GM18508 (cell line): Measurements from ENCODE around the gene LDLR.
"Not testable (repeated sequence)": the region's sequence is repeated elsewhere in the genome, so short reads cannot be mapped to it uniquely, and the experiment has no call there.

ENCODE experiments used
- ATAC-seq: cut with Tn5 transposase; IDR thresholded peaks from one replicate; pipeline ENCODE4 v1.9.1; 2021; ENCODE audit warnings: moderate number of reproducible peaks; ENCODE audit not compliant: insufficient read depth, unreplicated experiment

The LDLR gene

GRCh38 chr19:11069561-11069960 lies 19.7 kb upstream of the LDLR start:
- ATAC-seq = no peak

DNA sequence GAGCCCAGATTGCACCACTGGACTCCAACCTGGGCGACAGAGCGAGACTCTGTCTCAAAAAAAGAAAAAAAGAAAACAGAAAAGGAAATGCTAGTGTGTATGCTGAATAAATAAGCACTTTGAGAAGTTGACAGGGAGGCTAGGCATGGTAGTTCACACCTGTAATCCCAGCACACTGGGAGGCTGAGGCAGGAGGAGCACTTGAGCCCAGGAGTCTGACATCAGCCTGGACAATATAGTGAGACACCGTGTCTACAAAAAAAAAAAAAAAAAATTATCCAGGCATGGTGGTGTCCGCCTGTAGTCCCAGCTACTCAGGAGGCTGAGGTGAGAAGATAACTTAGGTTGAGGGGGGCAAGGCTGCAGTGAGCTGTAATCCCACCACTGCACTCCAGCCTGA lies 19.1 kb upstream of the LDLR start:
- ATAC-seq = no peak

DNA sequence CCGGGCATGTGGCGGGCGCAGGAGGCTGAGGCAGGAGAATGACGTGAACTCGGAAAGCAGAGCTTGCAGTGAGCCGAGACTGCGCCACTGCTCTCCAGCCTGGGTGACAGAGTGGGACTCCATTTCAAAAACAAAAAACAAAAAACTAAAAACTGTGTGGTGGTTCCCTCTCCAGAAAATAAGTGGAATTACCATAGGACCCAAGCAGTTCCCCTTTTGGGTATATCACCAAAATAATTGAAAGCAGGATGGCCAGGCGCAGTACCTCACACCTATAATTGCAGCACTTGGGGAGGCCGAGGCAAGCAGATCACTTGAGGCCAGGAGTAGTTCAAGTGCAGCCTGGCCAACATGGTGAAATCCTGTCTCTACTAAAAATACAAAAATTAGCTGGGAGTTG lies 15.7 kb upstream of the LDLR start:
- no peak for ATAC-seq

DNA sequence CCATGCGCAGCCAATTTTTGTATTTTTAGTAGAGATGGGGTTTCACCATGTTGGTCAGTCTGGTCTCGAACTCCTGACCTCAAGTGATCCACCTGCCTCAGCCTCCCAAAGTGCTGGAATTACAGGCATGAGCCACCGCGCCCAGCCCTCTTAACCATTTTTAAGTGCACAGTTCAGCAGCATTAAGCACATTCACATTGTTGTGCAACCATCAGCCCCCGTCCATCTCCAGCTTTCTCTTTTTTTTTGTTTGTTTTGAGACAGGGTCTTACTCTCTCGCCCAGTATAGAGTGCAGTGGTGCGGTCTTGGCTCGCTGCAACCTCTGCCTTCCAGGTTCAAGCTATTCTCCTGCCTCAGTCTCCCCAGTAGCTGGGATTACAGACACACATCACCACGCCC lies 12.5 kb upstream of the LDLR start:
- not testable (repeated sequence) for ATAC-seq

DNA sequence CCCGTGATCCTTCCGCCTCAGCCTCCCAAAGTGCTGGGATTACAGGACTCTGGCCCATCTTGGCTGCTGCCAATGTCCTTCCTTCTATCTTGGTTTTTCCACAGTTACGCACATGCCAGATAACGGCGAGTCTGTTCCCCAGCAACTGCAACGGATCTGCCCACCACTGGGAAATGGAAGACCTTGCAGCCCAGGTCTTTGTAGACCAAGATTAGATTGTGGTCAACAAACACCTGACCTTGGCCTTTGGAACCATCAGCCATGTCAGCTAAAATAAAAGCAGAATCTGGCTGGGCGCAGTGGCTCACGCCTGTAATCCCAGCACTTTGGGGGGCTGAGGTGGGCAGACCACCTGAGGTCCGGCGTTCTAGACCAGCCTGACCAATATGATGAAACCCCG lies 10.4 kb upstream of the LDLR start:
- no peak for ATAC-seq

DNA sequence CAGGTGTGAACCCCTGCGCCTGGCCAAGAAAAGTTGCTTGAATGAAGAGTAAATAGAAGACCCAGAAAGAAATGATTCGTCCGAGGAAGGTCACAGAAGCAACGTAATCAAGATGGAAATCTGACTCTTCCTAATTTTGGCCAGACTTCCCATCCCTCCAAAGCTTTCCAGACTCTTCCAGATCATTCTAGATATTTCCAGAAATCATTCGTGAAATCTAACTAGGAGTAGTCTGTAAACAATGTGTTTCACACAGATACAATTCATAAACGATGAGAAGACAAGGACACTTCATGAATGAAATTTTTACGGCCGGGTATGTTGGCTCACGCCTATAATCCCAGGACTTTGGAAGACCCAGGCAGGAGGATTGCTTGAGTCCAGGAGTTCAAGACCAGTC lies 9.3 kb upstream of the LDLR start:
- ATAC-seq = no peak

DNA sequence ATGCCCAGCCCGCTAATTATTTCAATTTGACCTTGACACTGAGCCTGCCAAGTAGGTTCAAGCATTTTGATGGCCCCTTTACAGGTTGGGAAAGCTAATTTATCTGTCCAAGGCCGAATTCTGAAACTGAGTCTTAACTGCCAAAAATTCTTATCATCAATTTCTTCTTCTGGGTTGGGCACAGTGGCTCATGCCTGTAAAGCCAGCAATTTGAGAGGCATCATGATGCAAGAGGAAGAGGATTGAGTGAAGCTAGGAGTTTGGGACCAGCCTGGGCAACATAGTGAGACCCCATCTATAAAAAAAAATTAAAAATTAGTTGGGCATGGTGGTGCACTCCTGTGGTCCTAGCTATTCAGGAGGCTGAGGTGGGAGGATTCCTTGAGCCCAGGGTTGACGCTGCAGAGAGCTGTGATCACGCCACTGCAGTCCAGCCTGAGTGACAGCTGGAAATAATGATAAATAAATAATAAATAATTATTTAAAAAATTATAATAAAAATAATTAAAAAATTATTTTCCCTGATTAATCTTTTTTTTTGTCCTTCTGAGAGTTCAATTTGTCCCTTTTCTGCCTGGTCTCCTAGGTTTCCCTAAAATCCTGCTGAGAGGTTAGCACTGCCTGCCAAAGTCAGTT lies 1.3 kb upstream of the LDLR start:
- no peak for ATAC-seq

DNA sequence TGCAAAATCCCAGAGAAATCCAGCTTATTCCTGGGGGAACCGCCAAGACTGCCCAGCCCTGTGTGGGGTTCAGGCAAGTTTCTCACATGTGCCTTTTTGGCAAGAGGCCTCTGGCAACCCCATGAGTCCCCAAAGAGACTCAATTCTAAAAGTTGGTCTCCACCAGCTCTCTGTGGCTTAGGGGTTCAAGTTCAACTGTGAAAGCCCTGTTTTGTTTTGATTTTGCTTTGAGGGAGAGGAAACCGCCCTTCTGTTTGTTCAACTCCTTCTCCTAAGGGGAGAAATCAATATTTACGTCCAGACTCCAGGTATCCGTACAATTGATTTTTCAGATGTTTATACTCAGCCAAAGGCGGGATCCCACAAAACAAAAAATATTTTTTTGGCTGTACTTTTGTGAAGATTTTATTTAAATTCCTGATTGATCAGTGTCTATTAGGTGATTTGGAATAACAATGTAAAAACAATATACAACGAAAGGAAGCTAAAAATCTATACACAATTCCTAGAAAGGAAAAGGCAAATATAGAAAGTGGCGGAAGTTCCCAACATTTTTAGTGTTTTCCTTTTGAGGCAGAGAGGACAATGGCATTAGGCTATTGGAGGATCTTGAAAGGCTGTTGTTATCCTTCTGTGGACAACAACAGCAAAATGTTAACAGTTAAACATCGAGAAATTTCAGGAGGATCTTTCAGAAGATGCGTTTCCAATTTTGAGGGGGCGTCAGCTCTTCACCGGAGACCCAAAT lies 583 bp upstream of the LDLR start:
- ATAC-seq = no peak

GRCh38 chr19:11090014-11090263 lies 676 bp downstream of the LDLR start:
- not testable (repeated sequence) for ATAC-seq

GRCh38 chr19:11090264-11090996 lies 1.2 kb downstream of the LDLR start:
- ATAC-seq = no peak

- no peak for ATAC-seq
These were observed 1.9 kb downstream of the LDLR start for GRCh38 chr19:11090997-11091702.

- ATAC-seq = no peak
These were observed 2.5 kb downstream of the LDLR start for GRCh38 chr19:11091703-11092153.

DNA sequence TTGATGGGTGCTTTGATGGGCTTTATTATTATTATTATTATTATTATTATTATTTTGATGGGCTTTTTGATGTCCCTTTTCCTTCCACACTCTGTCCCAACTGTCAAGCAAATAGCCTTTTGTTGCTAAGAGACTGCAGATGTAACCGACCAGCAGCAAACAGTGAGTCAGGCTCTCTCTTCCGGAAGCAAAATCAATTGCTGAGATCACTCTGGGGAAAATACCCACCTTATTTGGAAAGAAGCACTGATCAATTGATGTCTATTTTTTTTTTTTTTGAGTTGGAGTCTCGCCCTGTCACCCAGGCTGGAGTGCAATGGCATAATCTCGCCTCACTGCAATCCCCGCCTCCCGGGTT lies 2.9 kb downstream of the LDLR start:
- ATAC-seq = no peak

- no peak for ATAC-seq
These were observed 4.5 kb downstream of the LDLR start for GRCh38 chr19:11093689-11094238.

DNA sequence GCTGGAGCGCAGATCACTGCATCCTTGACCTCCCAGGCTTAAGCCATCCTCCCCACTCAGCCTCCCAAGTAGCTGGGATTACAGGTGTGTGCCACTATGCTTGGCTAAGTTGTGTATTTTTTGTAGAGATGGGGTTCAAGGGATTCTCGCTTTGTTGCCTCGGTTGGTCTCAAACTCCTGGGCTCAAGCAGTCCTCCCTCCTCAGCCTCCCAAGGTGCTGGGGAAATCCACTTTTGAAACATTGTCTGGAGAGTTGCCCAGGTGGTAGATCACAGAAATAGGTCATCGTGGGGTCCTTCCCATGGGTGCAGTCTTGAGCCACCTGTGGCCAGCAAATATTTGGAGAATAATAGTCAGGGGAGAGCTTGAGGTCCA lies 5.2 kb downstream of the LDLR start:
- no peak for ATAC-seq

DNA sequence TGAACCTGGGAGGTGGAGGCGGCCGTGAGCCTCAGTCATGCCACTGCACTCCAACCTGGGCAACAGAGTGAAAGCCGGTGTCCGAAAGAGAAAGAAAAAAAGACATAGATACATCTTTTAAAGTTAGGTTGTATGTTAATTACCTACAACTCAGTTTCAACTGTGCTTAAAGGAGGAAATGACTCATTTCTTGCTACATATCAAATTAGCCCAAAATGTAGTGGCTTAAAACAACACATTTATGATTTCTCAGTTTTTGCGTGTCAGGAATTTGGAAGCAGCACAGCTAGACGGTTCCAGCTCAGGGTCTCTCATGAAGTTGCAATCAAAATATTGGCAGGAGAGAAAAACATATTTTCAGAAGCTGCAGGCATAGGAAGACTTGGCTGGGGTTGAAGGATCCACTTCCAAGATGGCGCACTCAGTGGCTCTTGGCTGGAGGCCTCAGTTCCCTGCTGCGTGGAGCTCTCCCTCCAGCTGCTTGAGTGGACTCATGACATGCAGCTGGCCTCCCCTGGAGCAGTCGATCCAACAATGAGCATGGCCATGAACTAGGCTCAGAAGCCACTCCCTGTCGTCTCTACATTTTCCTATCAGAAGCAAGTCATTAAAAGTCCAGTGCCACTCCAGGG lies 7.1 kb downstream of the LDLR start:
- peak; percentile 35 for ATAC-seq

- ATAC-seq = not testable (repeated sequence)
These were observed 8.1 kb downstream of the LDLR start for GRCh38 chr19:11097367-11097766.

- no peak for ATAC-seq
These were observed 9.1 kb downstream of the LDLR start for GRCh38 chr19:11098327-11098726.

GRCh38 chr19:11098861-11099260 lies 9.6 kb downstream of the LDLR start:
- no peak for ATAC-seq

- no peak for ATAC-seq
These were observed 10.8 kb downstream of the LDLR start for GRCh38 chr19:11100049-11100448.
